Epidermal melanocyte (primary cell): ENCODE results near the gene IGFBP6.
A peak's percentile ranks its signal among the peaks of the same experiment; 100 is the strongest.

ENCODE experiments used
- DNase-seq: peaks from one replicate; pipeline ENCODE4 v3.0.0; 2011; ENCODE audit warnings: low spot score; ENCODE audit not compliant: insufficient read length

The IGFBP6 gene

DNA sequence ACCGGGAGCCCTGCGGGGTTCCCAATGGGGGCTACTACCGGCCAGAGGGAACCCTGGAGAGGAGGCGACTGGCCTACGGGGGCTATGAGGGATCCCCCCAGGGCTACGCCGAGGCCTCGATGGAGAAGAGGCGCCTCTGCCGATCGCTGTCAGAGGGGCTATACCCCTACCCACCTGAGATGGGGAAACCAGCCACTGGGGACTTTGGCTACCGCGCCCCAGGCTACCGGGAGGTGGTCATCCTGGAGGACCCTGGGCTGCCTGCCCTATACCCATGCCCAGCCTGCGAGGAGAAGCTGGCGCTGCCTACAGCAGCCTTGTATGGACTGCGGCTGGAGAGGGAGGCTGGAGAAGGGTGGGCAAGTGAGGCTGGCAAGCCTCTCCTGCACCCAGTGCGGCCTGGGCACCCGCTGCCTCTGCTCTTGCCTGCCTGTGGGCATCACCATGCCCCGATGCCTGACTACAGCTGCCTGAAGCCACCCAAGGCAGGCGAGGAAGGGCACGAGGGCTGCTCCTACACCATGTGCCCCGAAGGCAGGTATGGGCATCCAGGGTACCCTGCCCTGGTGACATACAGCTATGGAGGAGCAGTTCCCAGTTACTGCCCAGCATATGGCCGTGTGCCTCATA is 37.9 kb upstream of the IGFBP6 start:
- peak; percentile 7 for DNase-seq

DNA sequence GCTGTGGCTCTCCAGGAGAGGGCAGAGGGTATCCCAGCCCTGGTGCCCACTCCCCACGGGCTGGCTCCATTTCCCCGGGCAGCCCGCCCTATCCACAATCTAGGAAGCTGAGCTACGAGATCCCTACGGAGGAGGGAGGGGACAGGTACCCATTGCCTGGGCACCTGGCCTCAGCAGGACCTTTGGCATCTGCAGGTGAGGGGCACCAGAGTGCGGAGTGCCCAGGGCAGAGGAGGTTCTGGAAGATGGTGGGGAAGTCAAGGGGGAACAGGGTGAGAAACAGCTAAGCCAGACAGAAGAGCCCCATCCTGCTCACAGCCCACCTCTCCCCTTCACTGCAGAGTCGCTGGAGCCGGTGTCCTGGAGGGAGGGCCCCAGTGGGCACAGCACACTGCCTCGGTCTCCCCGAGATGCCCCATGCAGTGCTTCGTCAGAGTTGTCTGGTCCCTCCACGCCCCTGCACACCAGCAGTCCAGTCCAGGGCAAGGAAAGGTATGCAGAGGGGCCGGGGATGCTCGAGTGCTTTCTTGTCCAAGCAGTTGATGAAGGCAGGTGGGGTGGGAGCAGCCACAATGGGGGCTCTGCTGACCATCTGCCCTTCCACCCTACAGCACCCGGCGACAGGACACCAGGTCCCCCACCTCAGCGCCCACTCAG is 37.3 kb upstream of the IGFBP6 start:
- DNase-seq, result peak; percentile 3

DNA sequence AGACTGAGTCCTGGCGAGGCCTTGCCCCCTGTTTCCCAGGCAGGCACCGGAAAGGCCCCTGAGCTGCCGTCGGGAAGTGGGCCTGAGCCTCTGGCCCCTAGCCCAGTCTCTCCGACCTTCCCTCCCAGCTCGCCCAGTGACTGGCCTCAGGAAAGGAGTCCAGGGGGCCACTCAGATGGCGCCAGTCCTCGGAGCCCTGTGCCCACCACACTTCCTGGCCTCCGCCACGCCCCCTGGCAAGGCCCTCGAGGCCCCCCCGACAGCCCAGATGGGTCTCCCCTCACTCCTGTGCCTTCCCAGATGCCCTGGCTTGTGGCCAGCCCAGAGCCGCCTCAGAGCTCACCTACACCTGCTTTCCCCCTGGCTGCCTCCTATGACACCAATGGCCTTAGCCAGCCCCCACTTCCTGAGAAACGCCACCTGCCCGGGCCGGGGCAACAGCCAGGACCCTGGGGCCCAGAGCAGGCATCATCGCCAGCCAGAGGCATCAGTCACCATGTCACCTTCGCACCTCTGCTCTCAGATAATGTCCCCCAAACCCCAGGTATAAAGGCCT is 36.7 kb upstream of the IGFBP6 start:
- peak; percentile 6 for DNase-seq

DNA sequence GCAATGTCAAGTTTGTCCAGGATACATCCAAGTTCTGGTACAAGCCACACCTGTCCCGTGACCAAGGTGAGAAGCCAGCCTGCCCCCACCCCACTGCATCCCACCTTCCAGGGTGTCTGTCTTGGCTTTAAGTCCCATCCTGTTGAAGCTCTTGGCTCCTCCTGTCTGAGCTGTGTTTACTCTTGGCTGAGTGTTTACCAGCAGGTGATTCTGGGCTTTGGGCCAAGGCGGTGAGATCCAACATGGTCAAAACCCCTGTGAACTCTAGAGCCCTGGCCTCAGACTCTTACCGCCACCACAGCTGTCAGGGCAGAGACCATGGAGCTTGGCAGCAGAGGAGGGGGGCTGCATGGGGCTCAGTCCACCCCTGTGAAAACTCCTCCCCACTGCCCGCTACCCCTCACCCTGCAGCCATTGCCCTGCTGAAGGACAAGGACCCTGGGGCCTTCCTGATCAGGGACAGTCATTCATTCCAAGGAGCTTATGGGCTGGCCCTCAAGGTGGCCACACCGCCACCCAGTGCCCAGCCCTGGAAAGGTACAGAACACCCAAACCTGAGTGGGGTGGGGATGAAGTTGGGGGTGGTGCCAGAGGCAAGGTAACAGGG is 36.0 kb upstream of the IGFBP6 start:
- no peak for DNase-seq

DNA sequence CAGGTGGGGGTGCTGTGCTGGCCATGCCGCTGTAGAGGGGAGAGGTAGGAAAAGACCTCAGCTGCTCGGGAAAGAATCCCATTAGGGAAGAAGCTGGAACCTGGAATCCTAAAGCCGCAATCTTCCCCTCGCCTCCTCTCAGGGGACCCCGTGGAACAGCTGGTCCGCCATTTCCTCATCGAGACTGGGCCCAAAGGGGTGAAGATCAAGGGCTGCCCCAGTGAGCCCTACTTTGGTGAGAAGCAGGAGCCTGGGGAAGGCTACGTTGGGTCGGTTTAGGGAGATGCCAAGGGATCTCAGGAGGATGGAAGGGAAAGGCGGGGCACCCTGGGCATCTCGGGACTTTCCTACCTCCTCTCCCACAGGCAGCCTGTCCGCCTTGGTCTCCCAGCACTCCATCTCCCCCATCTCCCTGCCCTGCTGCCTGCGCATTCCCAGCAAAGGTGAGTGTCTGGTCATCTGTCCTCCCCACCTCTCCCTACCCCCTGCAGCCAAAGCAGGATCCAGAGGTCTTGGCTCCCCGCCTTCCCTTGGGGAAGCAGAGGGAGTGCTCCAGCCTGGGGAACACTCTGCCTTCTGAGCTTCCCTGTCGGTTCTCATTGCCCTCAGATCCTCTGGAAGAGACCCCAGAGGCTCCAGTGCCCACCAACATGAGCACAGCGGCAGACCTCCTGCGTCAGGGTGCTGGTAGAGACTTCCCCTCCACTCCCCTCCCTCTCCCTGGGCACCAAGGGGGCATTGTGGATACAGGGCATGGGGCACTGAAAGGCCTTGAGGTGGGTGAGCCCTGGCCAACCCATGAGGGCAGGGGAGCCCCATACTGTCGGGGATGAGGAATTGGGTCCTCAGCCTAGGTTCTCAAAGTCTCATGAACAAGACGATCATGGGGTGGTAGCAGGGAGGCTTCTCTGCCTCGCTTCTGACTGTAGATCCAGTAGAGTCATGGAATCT is 35.2 kb upstream of the IGFBP6 start:
- peak; percentile 4 for DNase-seq

DNA sequence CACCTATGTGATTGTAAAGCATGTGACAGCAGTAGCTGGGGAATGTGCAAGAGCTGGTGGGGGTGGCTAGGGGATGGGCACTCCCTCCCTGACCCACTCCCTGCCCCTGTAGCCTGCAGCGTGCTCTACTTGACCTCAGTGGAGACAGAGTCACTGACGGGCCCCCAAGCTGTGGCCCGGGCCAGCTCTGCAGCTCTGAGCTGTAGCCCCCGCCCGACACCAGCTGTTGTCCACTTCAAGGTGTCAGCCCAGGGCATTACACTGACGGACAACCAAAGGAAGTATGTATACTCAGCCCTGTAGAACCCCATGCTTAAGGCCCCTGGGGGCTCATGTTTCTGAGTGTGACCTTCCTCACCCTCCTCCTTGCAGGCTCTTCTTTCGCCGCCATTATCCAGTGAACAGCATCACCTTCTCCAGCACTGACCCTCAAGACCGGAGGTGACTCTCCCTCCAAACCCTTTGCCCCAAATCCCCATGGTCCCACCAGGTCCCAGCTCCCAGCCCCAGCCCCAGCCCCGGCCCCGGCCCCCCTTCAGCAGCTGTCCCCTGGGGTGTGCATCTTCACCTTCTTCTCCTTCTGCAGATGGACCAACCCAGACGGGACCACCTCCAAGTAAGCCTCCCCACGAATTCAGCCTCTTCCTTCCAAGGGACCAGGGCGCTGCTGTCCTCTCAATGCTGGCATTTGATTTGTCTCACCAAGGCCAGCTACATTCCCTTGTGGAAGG is 34.3 kb upstream of the IGFBP6 start:
- DNase-seq, result no peak

DNA sequence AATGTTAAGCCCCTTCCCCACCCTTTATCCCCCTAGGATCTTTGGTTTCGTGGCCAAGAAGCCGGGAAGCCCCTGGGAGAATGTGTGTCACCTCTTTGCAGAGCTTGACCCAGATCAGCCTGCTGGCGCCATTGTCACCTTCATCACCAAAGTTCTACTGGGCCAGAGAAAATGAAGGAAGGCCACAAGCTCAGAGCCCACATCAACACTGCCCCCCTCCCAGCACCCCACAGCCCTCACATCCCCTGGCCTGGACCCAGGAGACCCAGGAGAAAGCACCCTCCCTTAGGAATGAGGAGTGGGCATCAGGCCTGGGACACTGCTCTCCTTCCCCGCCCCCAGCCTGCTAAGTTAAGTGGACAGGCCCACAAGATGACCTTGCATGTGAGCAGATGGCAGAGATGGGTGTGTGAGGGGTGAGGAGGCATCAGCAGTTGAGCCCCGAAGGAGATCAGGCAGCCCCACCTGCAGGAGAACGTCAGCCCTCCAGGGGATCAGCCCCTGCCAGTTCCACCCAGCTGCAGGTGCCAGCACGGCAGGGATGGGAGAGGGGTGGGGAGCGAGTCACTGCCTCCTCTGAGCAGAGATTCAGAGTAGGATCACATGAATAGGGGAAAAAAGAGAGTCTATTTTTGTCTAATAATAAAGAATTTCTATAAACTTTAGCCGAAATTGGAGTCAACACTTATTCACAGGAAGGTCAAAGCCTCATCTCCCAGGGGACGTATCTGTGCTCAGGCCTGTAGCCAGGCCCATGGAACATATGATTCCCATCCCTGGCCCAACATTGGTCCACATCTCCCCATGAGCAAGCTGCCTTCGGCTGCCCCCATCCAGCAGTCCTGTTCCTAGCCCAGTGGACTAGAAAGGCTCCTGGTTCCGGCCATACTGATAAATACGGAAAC is 33.5 kb upstream of the IGFBP6 start:
- DNase-seq, result no peak

DNA sequence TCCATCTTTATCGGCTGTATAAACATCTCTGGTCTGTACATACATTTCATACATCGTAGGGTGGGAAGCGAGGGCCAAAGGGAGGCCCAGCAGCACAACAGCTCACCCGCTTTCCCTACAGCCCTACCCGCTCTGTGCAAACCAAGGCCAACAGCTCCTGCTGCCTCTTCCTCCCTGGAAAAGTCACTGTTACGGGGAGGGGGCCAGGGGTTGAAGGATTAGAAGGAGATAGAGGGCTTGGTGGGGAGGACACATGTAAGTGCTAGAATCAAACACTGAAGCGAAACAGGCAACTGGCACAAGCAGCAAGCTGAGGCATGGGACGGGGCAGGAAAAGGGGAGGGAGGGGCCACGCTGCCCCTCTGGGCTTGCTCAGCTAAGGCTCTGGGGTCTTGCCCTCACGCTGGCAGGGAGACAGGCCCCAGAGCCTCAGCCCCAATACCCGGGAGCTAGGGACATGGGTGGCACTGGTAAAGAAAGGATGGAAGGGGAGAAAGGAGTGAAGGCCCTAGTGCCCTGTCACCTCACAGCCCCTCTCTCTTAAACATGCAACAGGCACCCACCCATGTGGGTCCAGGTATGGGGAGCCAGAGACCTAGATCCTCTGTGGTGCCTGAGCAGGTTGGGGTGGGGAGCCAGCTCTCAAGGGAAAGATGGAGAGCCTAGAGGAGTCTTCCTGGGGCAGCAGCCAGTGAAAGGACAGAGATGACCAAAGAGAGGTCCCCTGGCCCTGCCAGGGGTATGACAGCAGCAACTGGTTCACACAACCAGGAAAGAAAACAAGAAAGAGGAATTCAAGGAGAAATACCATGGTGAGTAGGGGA is 32.6 kb upstream of the IGFBP6 start:
- peak; percentile 10 for DNase-seq

DNA sequence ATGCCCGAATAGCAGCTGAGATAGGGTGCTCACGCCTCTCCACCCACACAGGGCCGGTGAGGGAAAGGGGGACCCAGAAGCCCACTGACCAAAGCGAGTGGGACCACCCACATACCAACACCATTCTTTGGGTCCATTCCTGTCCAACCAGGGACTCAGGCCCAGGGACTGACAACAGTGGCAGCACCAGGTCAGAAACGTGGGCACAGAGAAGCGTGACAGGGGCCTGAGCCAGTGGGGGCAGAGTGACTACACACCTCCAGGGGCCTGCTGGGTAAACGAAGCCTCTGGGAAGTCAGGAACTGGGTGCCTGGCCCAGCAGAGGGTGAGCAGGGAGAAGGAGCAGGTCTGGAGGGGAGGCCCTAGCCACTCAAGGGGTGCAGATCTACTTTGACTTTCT is 32.0 kb upstream of the IGFBP6 start:
- no peak for DNase-seq

DNA sequence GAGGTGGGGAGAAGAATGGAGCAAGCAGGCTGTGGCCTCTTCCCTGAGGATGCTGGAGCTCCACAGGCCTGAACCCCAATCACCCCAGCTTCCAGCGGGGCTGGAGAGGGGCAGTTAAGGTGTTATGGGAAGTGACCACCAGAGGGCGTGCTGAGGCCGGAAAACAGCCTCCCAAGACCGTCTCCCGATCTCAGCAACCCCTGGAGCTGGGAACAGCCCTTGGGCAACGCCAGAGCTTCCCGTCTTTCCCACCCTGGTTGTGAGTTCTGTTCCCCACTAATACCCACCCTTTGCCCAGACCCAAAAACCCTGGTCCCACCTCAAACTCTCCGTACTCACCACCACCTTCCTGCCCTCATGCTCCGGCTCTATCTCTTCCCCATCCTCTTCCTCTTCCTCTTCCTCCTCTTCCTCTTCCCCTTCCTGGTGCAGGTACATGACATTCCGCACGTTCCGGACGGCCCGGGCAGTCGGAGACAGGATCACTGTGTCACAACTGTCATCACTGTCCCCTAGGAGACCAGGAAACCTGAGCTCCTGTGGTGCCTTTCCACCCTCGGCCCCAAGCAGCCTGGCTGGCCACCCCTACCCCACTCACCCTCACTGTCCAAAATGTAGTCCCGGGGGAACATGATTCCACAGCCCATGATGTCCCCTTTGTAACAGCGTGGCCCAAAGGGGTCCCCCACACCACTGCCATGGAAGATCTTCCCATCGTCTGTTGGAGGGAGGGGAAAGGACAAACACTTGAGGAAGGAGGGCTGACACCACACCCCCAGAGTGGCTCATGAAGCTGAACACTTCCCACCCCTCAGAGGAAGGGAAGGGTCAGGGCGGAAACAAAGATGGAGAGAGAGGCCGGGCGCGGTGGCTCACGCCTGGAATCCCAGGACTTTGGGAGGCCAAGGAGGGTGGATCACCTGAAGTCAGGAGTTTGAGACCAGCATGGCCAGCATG is 31.2 kb upstream of the IGFBP6 start:
- peak; percentile 97 for DNase-seq

DNA sequence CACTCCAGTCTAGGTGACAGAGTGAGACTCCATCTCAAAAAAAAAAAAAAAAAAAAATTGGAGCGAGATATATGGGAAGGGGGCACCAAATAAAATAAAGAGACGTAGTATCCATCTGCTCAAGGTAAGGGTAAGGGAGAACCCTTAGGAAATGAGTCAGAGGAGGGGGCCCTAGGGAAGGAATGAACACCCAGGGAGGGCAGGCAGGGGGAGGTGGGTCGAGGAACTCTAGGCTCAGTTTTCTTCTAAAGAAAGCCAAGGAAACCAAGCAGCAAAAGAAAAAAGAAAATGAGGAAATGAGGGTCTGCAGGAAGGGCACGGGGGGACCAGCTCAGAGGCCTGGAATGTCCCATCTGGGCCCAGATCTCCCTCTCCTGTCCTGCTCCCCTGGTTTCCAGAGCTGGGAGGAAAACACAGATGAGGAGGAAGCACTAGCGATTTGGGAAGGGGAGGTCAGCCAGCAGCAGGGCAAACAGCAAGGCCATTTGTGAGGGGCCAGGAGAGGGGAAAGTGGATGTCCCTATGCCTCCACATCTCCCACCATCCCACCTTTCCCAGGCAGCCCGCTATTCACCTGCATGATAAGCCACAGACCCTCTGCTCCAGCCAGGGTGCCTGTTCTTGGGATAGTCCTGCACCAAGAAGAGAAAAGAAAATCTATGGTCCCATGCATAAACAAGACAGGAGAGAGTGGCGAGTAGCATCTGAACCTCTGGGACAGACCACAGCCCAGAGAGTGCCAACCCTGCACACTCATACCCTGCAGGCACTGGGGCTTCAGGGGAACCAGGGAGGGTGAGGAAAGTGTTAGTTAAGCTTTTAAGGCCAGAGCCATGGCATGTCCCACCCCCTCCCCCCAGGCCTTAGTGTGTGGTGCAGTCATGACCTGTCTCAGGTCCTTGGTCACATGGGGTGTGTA is 30.1 kb upstream of the IGFBP6 start:
- DNase-seq, result peak; percentile 15

DNA sequence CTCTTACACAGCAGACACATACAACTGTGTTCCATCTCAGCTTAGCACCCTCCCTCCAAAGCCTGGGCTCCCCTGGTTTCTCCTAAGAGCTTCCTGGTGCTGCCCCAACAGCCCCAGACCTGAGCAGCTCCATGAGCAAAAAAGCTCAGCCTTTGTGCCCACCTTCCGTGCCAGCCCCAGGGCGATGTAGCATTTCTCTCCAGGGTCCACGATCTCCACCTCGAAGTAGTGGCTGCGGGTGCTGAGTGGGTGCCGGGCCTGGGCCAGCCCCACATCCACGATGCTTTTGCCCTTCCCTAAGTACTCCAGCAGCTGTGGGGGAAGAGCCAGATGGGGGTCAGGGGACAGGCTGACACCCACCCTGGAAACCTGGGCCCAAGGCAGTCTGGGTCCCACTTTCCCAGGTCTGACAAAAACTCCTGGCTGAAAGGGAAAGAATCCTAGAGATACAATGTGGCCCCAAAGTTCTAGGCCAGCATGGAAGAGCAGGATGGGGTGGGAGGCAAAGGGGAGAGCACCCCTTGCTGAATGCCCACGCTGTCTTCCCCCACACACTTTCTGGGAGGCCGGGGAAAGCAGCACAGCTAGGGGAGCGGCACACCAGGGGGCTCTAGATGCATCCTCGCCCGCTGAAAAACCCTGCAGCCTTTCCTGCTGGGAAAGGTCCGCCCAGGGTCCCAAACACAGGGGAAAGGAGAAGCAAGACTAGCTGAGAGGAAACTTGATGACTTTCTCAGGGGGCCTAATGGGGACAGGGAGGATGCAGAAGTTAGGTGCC is 29.3 kb upstream of the IGFBP6 start:
- peak; percentile 13 for DNase-seq

DNA sequence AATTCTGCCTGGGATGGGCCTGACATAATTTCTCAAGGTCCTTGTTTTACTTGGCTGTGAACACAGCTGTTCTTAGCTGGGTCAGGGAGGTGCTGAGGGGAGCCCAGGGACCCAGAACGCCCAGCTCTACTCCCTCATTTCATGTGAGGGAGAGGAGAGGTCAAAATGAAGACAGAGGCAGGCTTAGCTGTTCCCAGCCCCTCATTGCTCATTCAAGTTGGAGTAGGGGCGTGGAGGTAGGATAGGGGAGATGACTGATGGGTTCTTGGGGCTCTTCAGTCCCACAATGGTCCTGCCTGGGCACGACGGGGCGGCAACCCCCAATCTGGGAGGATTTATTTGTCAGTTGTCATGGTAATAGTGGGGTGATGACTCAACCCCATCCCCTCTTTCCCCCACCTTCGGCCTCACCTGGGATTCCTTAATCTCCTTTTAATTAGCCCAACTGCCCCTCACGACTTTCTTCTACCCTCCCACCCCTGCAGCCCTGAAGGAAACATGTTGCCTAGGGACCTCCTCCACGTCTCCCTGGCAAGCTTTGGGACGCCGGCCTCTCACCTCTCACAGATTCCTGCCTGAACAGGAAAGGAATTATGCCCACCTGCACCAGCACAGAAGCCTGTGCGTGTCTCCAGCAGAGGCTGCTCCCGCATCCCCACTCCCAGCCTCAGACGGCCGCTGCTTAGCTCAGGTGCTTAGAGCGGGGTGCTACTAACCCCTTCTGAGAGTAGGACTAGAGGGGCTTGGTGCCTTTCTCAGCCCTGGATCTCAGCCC is 28.5 kb upstream of the IGFBP6 start:
- DNase-seq, result peak; percentile 10

DNA sequence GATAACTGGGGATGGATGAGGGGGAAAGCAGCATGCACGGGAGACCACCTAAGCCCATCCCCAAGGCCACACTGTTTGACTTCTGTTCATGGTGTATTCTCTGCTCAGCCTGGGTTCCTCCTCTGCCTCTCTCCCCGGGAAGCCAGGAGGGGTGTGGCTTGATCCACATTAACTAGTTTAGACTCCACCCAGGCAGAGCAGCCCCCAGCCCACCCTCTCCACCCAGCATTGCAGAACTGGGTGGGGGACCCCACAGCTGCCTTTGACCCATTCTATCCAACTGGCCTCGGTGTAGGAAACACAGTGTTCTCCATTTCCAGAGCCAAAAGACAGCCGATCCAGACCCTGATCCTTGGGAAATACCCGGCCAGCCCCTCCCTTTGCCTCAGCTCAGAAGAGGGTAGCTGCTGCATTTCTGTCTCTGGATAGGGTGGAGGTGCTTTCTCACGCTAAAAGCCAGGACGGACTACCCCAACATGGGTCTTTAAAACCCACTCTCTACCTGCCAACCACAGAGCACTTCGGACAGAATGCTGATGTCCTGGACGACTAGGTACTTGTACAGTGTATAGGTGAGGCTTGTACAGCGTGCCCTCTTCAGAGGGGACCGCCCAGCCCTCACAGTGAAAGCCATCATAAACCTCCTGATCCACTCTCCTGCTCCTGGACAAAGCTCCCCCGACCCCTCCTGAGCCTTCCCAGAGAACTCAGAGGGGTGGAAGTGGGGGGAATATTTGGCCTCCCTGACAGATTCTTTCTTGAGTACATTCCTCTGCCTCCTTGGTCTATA is 27.7 kb upstream of the IGFBP6 start:
- no peak for DNase-seq
